Measurements from ENCODE around the gene APLP1.

APLP1 gene

GRCh38 chr19:35894342-35894741 is 26.0 kb downstream of the APLP1 start:
- H3K4me3 ChIP-seq (ENCODE audit: low read depth, low read length), result no peak overlapping the region
- TF ChIP-seq CTCF (IDR thresholded peaks at IDR 0.05; ENCODE audit: borderline replicate concordance, insufficient read depth, low read depth, low read length), result no peak

- no peak for TF ChIP-seq CTCF (IDR thresholded peaks at IDR 0.05; ENCODE audit: borderline replicate concordance, insufficient read depth, low read depth, low read length)
- no peak overlapping the region for H3K4me3 ChIP-seq (ENCODE audit: low read depth, low read length)
Observed at GRCh38 chr19:35895911-35896642, 27.7 kb downstream of the APLP1 start.

- no peak for TF ChIP-seq CTCF (IDR thresholded peaks at IDR 0.05; ENCODE audit: borderline replicate concordance, insufficient read depth, low read depth, low read length)
- H3K4me3 ChIP-seq (ENCODE audit: low read depth, low read length), result no peak overlapping the region
Observed at GRCh38 chr19:35896643-35897040, 28.3 kb downstream of the APLP1 start.

GRCh38 chr19:35897706-35898451 is 29.5 kb downstream of the APLP1 start:
- TF ChIP-seq CTCF (IDR thresholded peaks at IDR 0.05; ENCODE audit: borderline replicate concordance, insufficient read depth, low read depth, low read length), result no peak
- H3K4me3 ChIP-seq (ENCODE audit: low read depth, low read length), result peak overlapping the region; percentile 88

- H3K4me3 ChIP-seq (ENCODE audit: low read depth, low read length), result peak overlapping the region; percentile 88
- TF ChIP-seq CTCF (IDR thresholded peaks at IDR 0.05; ENCODE audit: borderline replicate concordance, insufficient read depth, low read depth, low read length), result no peak
Observed at GRCh38 chr19:35898499-35898809, 30.1 kb downstream of the APLP1 start.

- no peak for TF ChIP-seq CTCF (IDR thresholded peaks at IDR 0.05; ENCODE audit: borderline replicate concordance, insufficient read depth, low read depth, low read length)
- peak overlapping the region; percentile 88 for H3K4me3 ChIP-seq (ENCODE audit: low read depth, low read length)
Observed at GRCh38 chr19:35899547-35900214, 31.3 kb downstream of the APLP1 start.
